ENCODE measurements around the gene ANKRD9. TPM values are rescaled to one million over a fixed set of nuclear protein-coding genes. Genes with fewer than 3 reads are reported as not detected.

ANKRD9 gene
- total RNA-seq, 2 experiments from 2014 or later, result 8.8 to 9.4 TPM

Small RNA genes lying within 50 kb of the gene (microRNA-seq; reads per million reads assigned to microRNA genes)
- not detected for gene MIR4309

Other genes starting within 250 kb of the ANKRD9 start
- 1 to 10 TPM; 2.4 to 2.7 TPM for gene MOK, start 204.6 kb downstream of the ANKRD9 start, total RNA-seq
- gene ZNF839, start 190.0 kb downstream of the ANKRD9 start, total RNA-seq, result 10 to 100 TPM; 13.9 to 17.3 TPM
- gene CINP, start 146.9 kb downstream of the ANKRD9 start, total RNA-seq, result 10 to 100 TPM; 29.8 to 35.6 TPM
- gene TECPR2, start 146.8 kb downstream of the ANKRD9 start, total RNA-seq, result 10 to 100 TPM in 1 of 2 experiments, 1 to 10 TPM in 1; 9.8 to 10.2 TPM
- gene RCOR1, start 82.9 kb upstream of the ANKRD9 start, total RNA-seq, result 10 to 100 TPM; 21.7 to 24.3 TPM